GM12873 (cell line): ENCODE data around the gene NCOA1.

Experiments used
- TF ChIP-seq, protein P1 (sequence below): IDR thresholded peaks from 2 replicates; pipeline ENCODE4 v1.5.1; 2012; ENCODE audit warnings: low read depth, mild to moderate bottlenecking, moderate library complexity, low read length, control low read depth; ENCODE audit not compliant: insufficient read depth; ENCODE audit errors: missing control alignments

Gene NCOA1

DNA sequence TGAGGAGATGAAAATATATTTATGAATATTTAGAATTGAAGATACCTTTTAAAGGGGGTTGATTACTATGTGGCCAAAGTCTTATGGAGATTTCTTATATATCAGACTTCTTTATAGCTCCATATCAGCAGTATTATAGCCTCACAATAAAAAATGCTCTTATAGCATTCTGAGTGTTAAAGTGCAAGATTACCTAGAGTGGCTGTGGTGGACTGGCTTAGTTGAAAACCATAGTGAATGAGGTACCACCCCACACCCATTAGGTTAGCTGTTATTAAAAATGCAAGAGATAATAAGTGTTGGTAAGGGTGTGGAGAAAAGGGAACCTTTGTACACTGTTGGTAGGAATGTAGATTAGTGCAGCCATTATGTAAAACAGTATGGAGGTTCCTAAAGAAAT is 39.7 kb downstream of the NCOA1 start:
- TF ChIP-seq, protein P1, sequence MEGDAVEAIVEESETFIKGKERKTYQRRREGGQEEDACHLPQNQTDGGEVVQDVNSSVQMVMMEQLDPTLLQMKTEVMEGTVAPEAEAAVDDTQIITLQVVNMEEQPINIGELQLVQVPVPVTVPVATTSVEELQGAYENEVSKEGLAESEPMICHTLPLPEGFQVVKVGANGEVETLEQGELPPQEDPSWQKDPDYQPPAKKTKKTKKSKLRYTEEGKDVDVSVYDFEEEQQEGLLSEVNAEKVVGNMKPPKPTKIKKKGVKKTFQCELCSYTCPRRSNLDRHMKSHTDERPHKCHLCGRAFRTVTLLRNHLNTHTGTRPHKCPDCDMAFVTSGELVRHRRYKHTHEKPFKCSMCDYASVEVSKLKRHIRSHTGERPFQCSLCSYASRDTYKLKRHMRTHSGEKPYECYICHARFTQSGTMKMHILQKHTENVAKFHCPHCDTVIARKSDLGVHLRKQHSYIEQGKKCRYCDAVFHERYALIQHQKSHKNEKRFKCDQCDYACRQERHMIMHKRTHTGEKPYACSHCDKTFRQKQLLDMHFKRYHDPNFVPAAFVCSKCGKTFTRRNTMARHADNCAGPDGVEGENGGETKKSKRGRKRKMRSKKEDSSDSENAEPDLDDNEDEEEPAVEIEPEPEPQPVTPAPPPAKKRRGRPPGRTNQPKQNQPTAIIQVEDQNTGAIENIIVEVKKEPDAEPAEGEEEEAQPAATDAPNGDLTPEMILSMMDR, result no peak

- TF ChIP-seq, protein P1, result no peak
Observed at GRCh38 chr2:24538720-24539119, 47.7 kb downstream of the NCOA1 start.

DNA sequence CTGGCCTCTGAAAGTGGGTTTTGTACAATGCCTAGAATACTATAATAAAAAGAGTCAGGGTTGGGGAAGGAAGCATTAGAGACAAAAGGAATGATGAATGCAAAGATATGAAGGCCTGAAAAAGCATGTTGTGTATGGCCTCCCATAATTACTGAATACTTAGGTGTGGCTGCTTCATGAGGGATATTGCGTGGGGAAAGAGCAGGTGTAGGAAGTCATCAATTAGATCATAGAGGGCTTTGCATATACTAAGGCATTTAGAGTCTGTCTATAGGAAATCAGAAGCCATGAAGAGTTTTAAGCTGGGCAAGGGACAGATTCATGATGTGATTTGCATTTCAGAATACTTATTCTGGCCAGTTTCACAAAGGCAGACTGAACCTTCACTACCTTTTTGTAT is 48.2 kb downstream of the NCOA1 start:
- TF ChIP-seq, protein P1, result no peak

DNA sequence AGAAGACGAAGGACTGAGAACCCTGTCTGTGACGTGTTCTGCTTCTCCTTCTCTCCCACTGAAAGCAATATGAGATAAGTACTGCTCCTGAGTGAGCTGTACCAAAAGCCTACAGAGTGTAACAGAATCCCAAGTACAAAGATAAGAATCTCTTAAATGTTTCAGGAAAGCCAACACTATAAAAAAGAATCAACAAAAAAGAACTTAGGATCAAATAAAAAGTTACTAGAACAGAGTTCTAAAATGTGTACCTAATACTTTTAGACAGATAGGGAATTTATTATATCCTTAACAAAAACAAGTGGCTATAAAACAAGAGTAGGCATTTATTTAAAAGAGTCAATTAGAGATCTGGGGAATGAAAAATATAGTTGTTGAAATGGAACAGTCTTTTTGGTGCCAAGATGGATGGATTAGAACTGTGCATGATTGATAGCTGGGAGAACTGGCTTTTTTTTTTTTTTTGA is 49.0 kb downstream of the NCOA1 start:
- TF ChIP-seq, protein P1, result no peak

- TF ChIP-seq, protein P1, result no peak
Observed at GRCh38 chr2:24541621-24542020, 50.6 kb downstream of the NCOA1 start.

DNA sequence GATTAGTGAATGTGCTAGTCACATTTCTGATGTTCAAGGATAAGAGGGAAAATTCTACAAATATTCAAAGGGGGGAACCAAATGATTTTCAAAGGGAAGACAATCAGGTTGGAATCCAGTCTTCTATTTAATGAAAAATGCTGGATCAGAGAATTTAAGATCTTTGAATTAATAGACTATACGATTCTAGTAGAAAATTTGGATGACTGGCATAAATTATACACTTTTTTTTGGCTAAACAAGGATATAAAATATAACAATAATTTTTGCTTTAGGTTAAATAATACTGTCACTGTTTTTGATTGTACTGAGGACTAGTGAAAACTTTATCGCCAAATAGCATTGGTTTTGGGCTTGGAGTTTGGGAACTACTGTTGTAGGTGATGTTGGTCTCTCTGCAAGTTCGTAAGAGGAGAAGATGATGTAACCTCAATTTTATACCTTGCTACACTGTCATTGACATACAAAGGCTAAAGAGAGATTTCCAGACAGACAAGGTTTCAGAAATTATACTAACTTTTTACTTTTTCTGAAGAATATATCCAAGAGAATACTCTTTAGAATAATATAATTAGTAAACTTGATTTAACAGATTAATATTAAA is 51.3 kb downstream of the NCOA1 start:
- TF ChIP-seq, protein P1, result no peak

DNA sequence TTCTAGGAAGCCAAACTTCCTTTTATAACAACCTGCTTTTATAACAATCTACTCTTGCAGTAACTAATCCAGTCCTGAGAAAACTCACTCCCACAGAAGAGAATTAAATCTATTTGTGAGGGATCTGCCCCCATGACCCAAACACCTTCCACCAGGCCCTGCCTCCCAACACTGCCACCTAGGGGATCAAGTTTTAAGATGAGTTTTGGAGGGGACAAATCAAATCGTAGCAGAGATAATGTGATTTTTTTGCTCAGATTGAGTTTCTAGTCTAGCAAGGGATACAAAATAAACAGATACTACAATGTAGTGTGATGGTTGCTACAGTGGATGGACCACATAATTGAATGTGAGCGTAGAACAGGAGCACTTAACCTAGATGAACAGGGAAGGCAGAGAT is 52.2 kb downstream of the NCOA1 start:
- TF ChIP-seq, protein P1, result peak; percentile 44
